ENCODE measurements around the gene ARHGAP15.

ARHGAP15 gene

DNA sequence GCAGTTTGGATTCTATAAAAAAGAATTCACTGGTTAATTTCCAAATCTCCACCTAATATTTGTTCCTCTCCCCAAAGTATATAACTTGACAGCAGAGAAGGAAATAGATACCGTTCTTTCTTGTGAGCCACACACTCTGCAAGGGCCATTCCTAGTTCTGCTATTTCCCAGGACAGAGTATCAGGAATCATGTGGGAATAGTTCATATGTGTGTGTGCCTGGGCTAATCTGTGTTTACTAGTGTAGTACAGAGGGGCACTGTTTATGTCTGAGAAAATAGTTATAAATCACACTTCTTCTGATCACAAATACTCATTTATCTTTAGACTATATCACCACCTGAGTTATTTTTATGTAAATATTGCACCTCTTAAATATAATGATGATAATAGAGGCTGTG, 296.7 kb downstream of the ARHGAP15 start:
- no peak for DNase-seq (ENCODE audit: low read depth)
- TF ChIP-seq, protein P1, sequence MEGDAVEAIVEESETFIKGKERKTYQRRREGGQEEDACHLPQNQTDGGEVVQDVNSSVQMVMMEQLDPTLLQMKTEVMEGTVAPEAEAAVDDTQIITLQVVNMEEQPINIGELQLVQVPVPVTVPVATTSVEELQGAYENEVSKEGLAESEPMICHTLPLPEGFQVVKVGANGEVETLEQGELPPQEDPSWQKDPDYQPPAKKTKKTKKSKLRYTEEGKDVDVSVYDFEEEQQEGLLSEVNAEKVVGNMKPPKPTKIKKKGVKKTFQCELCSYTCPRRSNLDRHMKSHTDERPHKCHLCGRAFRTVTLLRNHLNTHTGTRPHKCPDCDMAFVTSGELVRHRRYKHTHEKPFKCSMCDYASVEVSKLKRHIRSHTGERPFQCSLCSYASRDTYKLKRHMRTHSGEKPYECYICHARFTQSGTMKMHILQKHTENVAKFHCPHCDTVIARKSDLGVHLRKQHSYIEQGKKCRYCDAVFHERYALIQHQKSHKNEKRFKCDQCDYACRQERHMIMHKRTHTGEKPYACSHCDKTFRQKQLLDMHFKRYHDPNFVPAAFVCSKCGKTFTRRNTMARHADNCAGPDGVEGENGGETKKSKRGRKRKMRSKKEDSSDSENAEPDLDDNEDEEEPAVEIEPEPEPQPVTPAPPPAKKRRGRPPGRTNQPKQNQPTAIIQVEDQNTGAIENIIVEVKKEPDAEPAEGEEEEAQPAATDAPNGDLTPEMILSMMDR (IDR thresholded peaks at IDR 0.05; ENCODE audit: insufficient read depth, low read depth, low read length, missing control alignments): no peak
- no peak overlapping the region for H3K4me3 ChIP-seq (ENCODE audit: low read depth, low read length)

DNA sequence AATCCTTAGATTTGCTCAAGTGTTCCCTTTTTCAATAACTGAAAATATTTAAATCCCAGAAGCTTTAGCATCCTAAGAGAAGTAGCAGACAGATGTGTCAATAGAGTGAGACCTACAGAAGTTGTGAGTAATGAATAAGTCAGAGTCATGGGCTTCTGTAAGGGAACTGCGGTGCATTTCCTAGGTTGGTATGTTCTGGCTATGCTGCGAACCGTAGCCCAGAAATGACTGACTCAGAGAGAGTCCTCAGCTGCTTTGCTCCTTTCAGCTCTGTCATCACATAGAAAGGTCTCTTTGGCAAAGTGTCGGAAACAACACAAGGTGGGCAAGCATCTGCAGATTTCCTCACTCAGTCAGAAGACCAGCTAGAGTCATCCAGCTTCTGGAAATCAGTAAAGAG, 297.1 kb downstream of the ARHGAP15 start:
- no peak for DNase-seq (ENCODE audit: low read depth)
- no peak overlapping the region for H3K4me3 ChIP-seq (ENCODE audit: low read depth, low read length)

DNA sequence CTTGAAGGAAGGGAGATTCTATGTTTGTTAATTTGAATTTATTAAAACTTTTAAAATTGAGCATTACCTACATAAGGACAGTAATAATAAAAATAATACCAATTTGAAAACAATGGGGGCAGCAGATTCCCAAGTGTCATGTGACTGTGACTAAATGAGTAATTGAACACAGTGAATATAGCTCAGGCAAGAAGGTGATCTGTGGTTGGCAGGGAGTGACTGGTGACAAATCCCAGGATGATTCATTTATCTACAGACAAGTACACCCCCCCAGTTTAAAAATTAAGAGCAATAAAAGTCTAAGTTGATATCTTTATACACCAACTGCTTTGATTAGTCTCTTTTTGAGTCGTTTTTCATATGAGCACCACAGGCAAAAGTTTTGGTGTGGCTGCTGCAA, 299.5 kb downstream of the ARHGAP15 start:
- H3K4me3 ChIP-seq (ENCODE audit: low read depth, low read length): no peak overlapping the region
- TF ChIP-seq, protein P1 (IDR thresholded peaks at IDR 0.05; ENCODE audit: insufficient read depth, low read depth, low read length, missing control alignments): no peak
- DNase-seq (ENCODE audit: low read depth): no peak

More for the DNA sequence above, 297.1 kb downstream of the ARHGAP15 start:
- TF ChIP-seq, protein P1 (IDR thresholded peaks at IDR 0.05; ENCODE audit: insufficient read depth, low read depth, low read length, missing control alignments): no peak

DNA sequence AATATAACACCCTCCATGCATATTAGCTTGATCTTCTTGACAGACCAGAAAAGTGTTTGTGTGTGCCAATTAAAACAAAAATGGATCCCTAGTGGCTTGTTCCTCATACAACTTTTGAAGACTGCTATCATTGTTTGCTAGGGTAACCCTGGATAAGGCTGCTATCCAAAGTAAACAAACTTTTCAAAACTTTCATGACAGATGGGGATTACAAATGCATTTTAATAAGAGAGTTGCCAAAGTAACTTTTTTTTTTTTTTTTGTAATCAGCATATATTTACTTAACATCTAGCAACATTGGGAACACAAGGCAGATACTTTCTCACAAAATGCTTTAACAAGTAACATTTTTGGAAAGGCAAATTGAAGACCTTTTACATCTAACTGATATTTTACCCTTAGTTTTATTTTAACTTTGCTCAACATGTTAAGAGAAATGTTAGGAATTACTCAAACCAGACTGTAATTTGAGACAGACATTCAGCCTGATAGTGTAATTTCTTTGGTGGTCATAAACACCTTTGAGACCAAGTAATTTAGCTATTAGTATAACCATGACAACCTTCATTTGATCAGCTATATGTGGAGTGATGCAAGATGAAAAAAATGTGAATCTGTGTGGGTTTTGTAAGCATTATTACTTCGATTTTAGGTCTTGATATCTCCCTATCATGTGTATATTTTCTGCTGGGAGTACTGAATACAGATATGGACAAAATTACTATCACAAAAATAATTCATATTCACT, 300.9 kb downstream of the ARHGAP15 start:
- no peak overlapping the region for H3K4me3 ChIP-seq (ENCODE audit: low read depth, low read length)
- TF ChIP-seq, protein P1 (IDR thresholded peaks at IDR 0.05; ENCODE audit: insufficient read depth, low read depth, low read length, missing control alignments): no peak
- no peak for DNase-seq (ENCODE audit: low read depth)

DNA sequence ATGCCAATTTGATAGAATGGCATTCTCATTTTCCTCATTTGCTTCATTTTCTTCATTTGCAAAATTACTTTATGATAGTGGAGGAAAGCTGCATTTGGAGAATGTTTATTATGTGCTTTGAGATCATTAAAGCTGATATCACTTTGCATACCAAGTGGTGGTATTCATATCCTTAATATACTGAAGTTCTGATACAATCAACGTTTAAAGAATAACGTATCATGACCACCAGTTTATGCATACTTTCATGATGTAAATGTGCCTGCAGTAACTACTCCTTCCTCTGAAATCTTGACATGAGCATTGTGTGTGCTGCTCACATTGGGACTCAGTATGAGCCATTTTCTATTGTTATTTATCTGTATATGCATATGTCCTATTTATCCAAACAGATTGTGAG, 302.1 kb downstream of the ARHGAP15 start:
- no peak overlapping the region for H3K4me3 ChIP-seq (ENCODE audit: low read depth, low read length)
- no peak for DNase-seq (ENCODE audit: low read depth)
- TF ChIP-seq, protein P1 (IDR thresholded peaks at IDR 0.05; ENCODE audit: insufficient read depth, low read depth, low read length, missing control alignments): no peak

DNA sequence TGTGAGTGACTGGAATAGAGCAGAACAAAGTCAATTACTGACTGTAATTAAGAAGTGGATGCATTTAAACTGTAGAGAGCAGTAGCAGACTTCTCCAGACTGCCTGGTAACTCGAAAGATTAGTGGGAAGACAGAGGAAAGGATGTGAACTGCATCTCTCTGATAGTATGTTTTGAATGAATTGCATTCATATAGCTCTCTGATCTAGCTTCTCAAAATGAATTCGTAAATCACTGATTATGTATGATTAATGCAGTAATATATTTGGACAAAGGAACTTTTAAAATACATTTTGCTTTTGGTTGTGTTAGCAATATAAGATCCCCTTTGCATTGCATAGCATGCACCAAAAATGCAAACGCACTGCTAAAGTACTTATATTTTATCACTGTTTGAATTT, 304.0 kb downstream of the ARHGAP15 start:
- no peak overlapping the region for H3K4me3 ChIP-seq (ENCODE audit: low read depth, low read length)
- no peak for DNase-seq (ENCODE audit: low read depth)
- TF ChIP-seq, protein P1 (IDR thresholded peaks at IDR 0.05; ENCODE audit: insufficient read depth, low read depth, low read length, missing control alignments): no peak

DNA sequence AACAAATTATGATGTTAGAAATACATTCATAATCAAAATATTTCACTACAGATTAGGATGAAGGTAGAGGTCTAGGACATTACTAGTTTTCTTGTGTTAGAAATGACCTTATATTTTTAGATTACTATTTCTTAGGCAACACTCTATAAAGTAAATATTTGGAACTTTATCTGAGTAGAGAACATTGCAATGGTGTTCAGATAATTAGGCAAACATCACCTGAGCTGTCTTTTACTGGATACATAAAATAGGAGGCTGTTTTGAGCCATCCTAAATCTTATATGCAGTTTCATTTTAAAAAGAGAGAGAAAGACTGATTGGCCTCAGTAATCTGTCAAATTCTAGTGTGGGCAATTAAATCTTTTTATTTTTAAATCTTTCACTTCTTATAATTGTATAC, 304.6 kb downstream of the ARHGAP15 start:
- no peak overlapping the region for H3K4me3 ChIP-seq (ENCODE audit: low read depth, low read length)
- TF ChIP-seq, protein P1 (IDR thresholded peaks at IDR 0.05; ENCODE audit: insufficient read depth, low read depth, low read length, missing control alignments): no peak
- DNase-seq (ENCODE audit: low read depth): no peak
